HG02970 (cell line): ENCODE results near the gene TMEM201.

Experiments used
- ATAC-seq: cut with Tn5 transposase; IDR thresholded peaks from one replicate; pipeline ENCODE4 v1.9.1; 2021; ENCODE audit warnings: mild to moderate bottlenecking, moderate library complexity, moderate number of reproducible peaks; ENCODE audit not compliant: unreplicated experiment, low FRiP score

The TMEM201 gene

GRCh38 chr1:9599741-9600140 is 11.0 kb downstream of the TMEM201 start:
- no peak for ATAC-seq

GRCh38 chr1:9600861-9601834 is 12.4 kb downstream of the TMEM201 start:
- no peak for ATAC-seq

- ATAC-seq = no peak
Observed at GRCh38 chr1:9601942-9602793, 13.5 kb downstream of the TMEM201 start.

- no peak for ATAC-seq
Observed at GRCh38 chr1:9602794-9603167, 14.1 kb downstream of the TMEM201 start.

GRCh38 chr1:9603307-9603706 is 14.6 kb downstream of the TMEM201 start:
- no peak for ATAC-seq

GRCh38 chr1:9603766-9604753 is 15.3 kb downstream of the TMEM201 start:
- ATAC-seq = no peak

- ATAC-seq = no peak
Observed at GRCh38 chr1:9604836-9605235, 16.1 kb downstream of the TMEM201 start.

GRCh38 chr1:9605946-9606455 is 17.3 kb downstream of the TMEM201 start:
- ATAC-seq = no peak

- ATAC-seq = no peak
Observed at GRCh38 chr1:9606458-9606857, 17.7 kb downstream of the TMEM201 start.

GRCh38 chr1:9606948-9607347 is 18.2 kb downstream of the TMEM201 start:
- ATAC-seq = no peak

- ATAC-seq = no peak
Observed at GRCh38 chr1:9607352-9607751, 18.6 kb downstream of the TMEM201 start.

- ATAC-seq = no peak
Observed at GRCh38 chr1:9609998-9610397, 21.3 kb downstream of the TMEM201 start.

- ATAC-seq = no peak
Observed at GRCh38 chr1:9610548-9610947, 21.8 kb downstream of the TMEM201 start.

GRCh38 chr1:9611716-9612115 is 23.0 kb downstream of the TMEM201 start:
- no peak for ATAC-seq

GRCh38 chr1:9612162-9612845 is 23.6 kb downstream of the TMEM201 start:
- no peak for ATAC-seq

- no peak for ATAC-seq
Observed at GRCh38 chr1:9612871-9613624, 24.3 kb downstream of the TMEM201 start.

GRCh38 chr1:9613625-9614299 is 25.1 kb downstream of the TMEM201 start:
- ATAC-seq = no peak
